ENCODE results near the gene OXLD1.

OXLD1 gene

DNA sequence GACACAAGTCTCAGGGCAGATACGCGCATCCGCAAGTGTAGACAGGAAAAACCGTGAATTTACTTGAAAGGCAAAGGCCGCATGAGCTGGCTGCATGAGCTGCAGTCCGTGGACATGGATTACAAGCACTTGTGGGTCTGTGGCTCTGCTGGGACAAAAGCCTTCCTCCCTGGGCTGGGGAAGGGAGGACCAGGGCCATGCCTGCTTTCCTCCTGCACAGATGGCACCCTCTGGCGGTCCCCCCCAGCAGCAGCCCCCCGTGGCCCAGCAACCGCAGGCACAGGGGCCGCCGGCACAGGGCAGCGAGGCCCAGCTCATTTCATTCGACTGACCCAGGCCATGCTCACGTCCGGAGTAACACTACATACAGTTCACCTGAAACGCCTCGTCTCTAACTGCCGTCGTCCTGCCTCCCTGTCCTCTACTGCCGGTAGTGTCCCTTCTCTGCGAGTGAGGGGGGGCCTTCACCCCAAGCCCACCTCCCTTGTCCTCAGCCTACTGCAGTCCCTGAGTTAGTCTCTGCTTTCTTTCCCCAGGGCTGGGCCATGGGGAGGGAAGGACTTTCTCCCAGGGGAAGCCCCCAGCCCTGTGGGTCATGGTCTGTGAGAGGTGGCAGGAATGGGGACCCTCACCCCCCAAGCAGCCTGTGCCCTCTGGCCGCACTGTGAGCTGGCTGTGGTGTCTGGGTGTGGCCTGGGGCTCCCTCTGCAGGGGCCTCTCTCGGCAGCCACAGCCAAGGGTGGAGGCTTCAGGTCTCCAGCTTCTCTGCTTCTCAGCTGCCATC is 35.1 kb upstream of the OXLD1 start:
- DNase-seq, result no peak

DNA sequence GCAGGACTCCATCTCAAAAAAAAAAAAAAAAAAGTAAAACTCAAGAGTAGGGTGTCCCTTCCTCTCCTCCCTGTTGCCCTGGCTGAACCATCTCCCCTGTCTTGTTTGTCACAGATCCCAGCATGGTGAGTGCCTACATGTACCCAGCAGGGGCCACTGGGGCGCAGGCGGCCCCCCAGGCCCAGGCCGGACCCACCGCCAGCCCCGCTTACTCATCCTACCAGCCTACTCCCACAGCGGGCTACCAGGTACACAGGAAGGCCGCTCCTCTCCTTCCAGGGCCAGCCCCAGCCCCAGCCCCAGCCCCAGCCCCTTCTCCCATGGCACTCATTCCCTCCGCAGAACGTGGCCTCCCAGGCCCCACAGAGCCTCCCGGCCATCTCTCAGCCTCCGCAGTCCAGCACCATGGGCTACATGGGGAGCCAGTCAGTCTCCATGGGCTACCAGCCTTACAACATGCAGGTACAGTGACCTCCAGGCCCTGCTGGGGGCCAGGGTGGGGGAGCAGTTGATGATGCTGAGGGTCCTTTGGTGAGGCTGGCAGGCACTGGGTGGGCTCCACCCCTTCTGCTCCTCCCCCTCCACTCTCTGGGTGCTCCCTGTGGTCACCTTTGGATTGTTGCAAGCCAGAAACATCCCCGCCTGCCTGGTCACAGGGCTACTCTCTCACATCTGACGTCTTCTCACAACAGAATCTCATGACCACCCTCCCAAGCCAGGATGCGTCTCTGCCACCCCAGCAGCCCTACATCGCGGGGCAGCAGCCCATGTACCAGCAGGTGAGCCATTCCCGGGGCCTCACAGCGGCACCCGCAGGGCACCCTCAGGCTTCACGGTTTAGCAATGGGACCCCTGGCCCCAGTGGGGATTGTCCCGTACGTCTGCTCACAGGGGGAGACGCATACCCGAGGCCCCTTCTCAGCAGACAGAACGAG is 34.2 kb upstream of the OXLD1 start:
- DNase-seq, result no peak

DNA sequence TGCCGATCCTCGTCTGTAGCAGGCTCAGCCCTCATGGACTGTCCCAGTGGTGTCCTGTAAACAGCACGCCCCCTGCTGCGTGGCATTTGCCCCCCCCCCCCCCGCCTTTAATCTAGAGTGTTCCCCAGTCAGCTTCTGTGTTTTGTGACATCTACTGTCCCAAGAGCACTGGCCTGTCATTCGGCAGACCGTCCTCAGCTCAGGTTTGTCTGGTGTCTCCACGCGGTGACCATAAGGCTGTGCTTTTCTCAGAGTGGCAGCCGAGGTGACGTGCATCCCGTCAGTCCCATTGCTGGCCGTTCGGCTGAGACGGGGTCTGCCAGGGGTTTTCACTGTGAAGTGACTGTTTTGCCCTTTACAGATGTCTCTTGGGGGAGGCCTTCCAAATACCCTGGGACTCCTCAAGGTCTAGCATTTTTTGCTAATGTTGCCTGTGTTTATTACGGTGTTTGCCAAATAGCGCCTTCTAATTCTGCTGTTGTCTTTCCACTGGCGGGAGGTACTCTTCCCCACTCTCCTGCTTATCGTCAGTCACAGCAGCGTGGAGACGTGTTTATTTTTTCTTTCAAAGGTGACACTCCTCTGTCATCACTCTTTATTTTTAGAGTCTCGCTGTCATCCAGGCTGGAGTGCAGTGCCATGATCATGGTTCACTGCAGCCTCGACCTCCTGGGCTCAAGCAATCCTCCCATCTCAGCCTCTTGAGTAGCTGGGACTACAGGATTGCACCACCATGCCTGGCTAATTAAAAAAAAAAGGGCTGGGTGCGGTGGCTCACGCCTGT is 31.0 kb upstream of the OXLD1 start:
- no peak for DNase-seq

DNA sequence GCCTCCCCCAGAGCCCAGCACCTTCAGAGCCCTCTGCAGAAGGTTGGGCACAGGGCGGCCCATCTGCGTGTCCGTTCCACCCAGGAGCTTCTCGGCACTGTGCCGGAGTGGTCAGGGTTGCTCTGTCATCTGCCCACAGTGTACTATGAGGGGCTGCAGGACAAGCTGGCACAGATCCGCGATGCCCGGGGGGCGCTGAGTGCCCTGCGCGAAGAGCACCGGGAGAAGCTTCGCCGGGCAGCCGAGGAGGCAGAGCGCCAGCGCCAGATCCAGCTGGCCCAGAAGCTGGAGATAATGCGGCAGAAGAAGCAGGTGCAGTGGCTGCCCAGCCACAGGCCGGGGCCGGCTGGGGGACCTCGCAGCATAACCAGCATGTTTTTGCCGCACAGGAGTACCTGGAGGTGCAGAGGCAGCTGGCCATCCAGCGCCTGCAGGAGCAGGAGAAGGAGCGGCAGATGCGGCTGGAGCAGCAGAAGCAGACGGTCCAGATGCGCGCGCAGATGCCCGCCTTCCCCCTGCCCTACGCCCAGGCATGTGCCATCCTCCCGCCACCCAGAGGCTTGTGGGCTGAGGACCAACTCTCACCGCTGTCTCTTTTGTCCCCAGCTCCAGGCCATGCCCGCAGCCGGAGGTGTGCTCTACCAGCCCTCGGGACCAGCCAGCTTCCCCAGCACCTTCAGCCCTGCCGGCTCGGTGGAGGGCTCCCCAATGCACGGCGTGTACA is 30.0 kb upstream of the OXLD1 start:
- DNase-seq, result no peak

DNA sequence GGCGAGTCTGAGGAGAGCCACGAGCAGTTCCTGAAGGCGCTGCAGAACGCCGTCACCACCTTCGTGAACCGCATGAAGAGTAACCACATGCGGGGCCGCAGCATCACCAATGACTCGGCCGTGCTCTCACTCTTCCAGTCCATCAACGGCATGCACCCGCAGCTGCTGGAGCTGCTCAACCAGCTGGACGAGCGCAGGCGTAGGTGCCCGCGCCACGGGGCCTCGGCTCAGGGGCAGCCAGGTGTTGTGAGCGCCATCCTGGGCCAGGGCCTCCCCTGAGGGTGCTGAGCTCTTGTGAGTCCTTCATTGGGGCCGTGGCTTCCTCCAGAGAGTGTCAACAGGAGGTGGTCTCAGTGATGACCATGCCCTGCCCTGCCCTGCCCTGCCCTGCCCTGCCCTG is 29.4 kb upstream of the OXLD1 start:
- DNase-seq, result no peak

DNA sequence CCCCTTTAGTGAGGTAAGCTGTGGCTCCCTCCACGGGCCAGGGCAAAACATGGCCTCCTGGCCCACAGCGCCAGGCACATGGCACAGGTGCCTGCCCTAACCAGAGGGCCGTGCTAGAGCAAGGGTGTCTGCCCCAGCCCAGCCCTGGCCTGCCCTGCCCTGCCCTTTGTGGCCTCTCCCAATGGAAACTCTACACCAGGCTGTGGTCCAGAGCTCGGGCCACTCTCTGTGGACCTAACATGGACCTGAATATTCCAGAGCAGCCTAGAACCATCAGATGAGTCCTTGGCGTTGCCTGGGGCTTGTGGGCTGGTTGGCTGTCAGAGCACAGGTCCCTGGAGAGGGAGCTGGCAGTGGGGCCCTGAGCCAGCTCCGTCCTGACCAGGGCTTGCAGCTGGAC is 28.8 kb upstream of the OXLD1 start:
- no peak for DNase-seq

DNA sequence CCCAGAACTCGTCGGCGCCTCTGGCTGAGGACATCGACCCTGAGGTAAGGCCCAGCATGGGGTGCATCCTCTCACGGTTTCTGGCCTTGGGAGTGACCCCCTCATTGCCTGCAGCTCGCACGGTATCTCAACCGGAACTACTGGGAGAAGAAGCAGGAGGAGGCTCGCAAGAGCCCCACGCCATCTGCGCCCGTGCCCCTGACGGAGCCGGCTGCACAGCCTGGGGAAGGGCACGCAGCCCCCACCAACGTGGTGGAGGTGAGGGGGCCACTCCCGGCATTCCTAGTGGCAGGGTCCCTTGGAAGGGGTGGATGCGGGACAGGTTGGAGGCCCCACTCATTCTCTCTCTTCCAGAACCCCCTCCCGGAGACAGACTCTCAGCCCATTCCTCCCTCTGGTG is 28.4 kb upstream of the OXLD1 start:
- DNase-seq, result no peak

DNA sequence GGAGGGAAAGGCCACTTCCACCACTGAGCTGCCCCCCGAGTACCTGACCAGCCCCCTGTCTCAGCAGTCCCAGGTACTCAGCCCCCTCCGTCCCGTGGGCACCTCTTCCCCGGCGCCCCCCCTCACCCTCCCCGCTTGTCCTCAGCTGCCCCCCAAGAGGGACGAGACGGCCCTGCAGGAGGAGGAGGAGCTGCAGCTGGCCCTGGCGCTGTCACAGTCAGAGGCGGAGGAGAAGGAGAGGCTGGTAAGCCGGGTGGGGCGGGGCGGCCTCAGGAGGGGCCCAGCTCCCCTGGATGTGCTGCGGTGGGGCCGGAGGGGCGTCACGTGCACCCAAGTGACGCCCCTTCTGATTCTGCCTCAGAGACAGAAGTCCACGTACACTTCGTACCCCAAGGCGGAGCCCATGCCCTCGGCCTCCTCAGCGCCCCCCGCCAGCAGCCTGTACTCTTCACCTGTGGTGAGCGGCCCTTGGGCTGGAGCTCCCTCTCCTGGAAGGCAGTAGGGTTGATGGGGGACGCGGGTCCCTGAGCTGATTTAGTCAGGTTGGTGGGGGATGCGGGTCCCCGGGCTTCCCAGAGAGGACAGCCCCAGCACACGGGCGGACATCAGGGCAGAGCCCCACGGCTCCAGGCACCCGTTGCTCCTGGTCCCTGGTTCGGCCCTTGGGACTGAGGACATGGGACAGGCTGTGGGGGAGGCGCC is 27.3 kb upstream of the OXLD1 start:
- DNase-seq, result no peak

DNA sequence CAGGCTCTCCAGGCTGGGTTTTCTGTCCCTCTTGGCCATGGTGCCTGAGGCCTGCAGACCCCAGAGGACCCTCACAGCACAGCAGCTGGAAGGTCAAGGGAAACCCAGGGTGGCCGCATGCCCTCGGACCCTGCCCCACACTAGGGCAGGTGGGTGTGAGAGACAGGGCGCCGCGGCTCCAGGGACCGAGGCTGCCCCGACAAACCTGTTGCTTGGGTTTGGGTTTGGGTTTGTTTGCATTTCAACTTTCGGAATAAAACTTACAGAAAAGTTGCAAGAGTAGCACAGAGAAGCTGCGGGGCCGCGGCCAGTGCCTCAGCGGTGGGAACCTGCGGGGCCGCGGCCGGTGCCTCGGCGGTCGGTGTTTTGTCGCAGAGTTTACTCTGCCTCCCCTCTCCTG is 25.2 kb upstream of the OXLD1 start:
- DNase-seq, result no peak

DNA sequence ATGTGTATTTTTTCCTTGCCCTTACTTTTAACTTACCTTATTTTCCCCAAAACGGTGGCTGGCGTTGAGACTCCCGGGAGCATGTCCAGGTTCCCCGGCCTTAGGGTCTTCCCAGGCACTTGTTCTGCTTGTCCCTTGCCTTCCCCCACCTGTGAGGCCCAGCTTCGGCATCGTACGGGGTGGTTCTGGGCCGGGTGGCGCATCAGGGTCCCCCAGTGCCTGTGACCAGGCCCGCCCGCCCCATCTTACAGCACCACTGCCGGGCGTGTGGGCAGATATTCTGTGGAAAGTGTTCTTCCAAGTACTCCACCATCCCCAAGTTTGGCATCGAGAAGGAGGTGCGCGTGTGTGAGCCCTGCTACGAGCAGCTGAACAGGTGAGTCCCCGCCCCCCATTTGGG is 24.8 kb upstream of the OXLD1 start:
- no peak for DNase-seq

DNA sequence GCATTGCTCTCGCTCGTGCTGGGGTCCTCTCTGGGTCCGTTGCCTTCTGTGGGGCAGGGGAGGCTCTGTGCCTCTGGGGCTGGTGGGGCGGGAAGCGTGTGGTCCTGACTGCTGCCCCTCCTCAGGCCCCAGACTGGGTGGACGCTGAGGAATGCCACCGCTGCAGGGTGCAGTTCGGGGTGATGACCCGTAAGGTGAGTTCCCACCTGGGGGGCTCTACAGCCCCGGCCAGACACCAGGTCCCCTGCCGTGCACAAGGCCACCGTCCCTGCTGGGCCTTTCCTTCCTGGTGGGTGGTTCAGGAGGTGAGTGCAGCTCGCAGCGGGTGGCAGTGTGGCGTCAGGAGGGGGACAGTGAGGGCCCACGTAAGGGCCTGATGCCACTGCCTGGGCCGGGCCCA is 24.1 kb upstream of the OXLD1 start:
- DNase-seq, result no peak

DNA sequence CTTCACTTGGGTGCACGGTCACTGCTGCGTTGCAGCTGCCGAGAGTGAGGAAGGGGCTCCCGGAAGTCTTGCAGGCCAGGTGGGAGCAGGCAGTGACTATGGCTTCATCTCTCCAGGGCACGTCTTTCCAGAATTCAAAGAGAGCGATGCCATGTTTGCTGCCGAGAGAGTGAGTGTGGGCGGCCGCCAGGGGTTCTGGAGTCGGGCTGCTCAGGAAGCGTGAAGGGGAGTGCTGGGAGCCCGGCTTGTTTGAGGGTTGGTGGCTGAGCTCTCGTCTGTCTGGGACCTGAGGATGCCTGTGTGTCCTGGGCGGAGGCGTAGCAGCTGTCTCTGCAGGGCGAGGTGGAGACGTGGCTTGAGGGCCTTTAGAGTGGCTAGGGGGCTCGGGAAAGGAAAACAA is 23.7 kb upstream of the OXLD1 start:
- no peak for DNase-seq

DNA sequence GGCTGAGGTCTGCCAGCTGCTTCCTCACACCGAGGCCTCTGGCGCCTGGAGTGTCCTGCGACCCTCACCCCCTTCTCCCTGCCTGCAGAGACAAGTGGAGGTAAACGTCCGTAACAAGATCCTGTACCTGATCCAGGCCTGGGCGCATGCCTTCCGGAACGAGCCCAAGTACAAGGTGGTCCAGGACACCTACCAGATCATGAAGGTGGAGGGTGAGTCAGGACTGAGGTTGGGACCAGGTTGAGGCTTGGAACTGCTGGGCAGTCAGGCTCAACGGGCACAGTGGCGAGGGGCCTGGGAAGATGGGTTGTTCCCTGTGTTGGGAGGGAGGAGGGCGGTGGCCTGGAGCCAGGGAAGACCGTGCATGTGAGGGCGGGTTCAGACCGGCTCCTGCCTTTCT is 22.2 kb upstream of the OXLD1 start:
- DNase-seq, result no peak

DNA sequence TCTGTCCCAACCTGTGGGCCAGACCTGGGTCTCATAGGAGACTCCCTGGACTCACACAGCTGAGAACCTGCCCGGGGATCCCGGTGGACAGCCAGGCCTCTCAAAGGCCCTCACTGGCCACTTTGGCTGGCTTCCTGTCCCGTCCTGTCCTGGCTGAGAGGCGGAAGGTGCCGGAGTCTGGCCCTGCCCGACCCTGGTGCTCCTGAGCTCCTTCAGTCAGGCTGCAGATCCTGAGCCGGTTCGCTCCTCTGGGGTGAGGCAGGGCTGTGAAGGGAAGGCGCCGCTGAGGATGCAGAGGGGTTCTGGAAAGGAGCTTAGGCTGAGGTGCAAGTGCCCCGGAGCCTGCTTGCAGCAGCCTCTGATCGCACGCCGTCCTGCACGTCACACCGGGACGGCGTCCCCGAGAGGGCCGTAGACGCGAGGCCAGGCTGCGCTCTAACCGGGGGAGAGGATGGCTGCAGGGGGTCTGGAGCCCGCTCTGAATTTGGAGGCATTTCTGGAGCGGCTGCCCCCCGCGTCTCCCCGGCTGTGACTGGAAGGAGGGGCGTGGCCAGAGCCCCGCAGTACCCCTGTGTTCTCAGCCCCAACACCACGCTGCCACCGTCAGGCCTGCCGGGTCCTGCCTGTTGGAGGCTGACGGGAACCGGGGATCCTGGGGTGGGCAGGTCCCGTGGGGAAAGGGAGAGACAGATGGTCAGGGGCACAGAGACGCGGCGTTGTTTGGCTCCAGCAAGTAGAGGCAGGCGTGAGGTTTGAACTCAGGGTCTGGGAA is 21.6 kb upstream of the OXLD1 start:
- DNase-seq, result no peak

DNA sequence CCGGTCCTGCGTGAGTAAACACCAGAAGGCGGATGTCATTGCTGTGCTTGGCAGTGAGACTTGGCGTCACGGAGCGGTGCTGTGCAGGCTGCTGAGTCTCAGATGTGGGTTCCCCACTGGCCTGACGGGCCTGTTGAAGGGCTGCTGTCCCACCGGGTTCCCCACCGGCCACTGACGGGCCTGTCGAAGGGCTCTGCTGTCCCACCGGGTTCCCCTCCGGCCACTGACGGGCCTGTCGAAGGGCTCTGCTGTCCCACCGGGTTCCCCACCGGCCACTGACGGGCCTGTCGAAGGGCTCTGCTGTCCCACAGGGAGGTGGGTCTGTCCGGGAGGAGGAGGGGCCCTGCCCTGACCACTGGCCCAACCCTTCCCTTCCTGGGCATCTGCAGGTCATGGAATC is 20.2 kb upstream of the OXLD1 start:
- no peak for DNase-seq

DNA sequence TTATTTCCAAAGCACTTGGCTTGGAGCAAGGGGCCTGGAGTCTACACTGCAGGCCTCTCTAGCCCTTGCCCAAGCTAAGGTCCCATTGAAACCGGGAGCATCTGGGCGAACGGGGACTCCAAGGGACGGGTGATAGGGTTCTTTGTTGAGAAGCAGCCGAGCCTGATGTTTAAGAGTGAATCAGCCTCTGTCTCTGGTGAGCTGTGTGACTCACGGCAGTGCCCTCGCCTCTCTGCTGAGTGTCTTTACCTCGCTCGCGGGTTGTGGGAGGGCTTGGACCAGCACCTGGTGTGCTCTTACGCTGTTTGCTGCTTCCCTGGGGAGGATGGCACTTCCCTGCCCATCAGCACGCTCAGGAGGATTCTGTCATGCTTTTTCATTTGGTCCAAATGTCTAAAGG is 18.7 kb upstream of the OXLD1 start:
- DNase-seq, result no peak

DNA sequence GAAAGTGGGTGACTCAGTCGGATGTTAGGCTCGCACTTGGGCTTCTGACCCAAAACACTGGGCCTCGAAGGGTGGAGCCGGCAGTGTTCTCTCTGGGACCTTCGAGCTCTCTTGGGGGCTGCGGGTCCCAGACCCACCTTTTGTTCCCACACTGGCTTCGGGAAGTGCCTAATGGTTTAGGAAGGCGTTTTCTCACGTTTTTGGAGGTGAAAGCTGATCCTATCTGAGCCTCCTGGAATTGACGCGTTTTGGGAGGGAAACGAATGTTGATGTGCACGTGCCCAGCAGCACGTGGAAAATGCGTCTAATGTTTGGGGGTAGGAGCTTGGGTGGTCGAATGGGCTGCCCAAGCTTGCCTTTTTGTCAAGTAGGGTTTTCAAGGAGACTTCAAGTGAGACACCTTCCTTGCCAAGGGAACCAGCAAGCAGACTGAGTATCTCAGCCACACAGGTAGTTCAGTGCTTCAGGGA is 18.1 kb upstream of the OXLD1 start:
- DNase-seq, result no peak

DNA sequence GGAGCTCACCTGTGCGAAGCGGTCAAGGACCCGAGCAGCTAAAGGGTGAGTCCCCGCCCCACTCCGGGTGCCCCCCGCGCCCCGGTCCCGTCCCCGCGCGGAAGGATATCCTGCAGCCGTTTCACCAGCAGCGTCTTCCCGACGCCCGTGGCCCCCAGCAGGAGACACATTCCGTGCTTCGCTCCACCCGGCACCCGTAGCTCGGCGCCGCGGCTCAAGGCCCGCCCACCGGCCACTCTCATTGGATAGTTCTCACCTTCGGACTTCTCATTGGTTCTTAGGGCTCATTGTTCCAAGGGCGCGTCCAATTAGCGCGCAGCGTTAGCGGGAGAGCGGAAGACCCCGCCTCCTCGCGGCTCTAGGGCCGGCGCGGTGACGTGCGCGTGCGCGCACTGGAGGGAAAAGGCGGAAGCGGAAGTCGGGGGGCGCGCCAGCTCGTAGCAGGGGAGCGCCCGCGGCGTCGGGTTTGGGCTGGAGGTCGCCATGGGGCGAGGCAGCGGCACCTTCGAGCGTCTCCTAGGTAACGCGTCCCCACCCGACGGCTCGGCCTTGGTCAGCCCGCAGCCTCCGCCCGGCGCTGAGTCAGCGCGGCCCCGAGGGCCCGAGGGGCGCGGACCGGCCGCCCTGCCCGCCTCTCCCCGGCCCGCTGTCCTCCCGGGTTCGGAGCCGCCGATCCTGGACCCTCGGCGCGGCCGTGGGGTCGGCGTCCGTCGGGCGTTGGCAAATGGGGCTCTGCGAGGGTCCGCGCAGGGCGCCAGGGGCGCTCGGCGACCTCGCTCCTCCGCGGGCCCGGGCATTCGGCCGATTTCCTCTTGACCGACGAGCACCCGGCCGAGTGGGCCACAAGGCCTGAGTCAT is 17.4 kb upstream of the OXLD1 start, which contains the start of the genes ARL16 and HGS:
TSS of gene ARL16 (minus strand) at position 214 of the 858 bp plus-strand sequence. CDS start at position 170, 44 bp downstream.
TSS of gene HGS (plus strand) at position 428 of the 858 bp plus-strand sequence. CDS start at position 484, 56 bp downstream.
- peak; percentile 94 to 96 for DNase-seq

DNA sequence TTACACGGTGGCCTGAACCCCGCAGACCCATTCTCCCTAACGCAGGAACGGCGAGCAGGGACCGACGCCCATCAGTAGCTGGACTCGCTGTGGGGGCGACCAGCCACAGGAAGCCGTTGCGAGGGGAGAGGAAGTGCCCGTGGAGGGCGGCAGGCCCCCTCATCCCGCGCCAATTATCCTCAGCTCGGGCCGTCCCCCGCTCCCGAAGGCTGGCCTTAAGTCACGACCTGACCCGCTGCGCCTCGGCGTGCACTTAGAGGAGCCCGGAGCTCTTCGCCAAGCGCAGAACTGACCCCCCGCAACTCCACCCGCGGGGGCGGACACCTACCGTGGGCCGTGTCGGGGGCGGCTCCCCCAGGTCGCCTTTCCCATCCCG is 16.8 kb upstream of the OXLD1 start:
- no peak for DNase-seq
